OCI-LY3 (cell line): Measurements from ENCODE around the gene BCAR1.
A peak's percentile ranks its signal among the peaks of the same experiment; 100 is the strongest.
"Not testable (repeated sequence)": the region's sequence is repeated elsewhere in the genome, so short reads cannot be mapped to it uniquely, and the experiment has no call there.

Experiments
- H2AFZ ChIP-seq: fragments of 200-600, 300-600 bp; shearing (Covaris generic); 2 replicates; pipeline ENCODE4 v1.6.0; 2014; ENCODE audit warnings: antibody characterized with exemption, low read depth, low read length
- H3K27ac ChIP-seq: fragments of 200-600, 300-600 bp; sonication (generic); 2 replicates; pipeline ENCODE4 v1.5.1; 2014; ENCODE audit warnings: mild to moderate bottlenecking, low read length, moderate library complexity, mixed read lengths
- H3K27me3 ChIP-seq: fragments of 200-600, 300-600 bp; sonication (generic); 2 replicates; pipeline ENCODE4 v1.6.1; 2014; ENCODE audit warnings: low read depth, low read length, mixed read lengths
- H3K36me3 ChIP-seq: fragments of 200-600, 300-600 bp; sonication (generic); replicated peaks from 2 replicates; pipeline ENCODE3; 2014; ENCODE audit warnings: low read depth, low read length, mixed read lengths
- H3K4me1 ChIP-seq: fragments of 300-600, 200-600 bp; sonication (generic); 2 replicates; pipeline ENCODE4 v1.6.1; 2014; ENCODE audit warnings: low read length, mixed read lengths
- H3K4me2 ChIP-seq: fragments of 200-600, 300-600 bp; sonication (generic); 2 replicates; pipeline ENCODE4 v1.6.1; 2014; ENCODE audit warnings: low read length, mixed read lengths
- H3K4me3 ChIP-seq: fragments of 300-600, 200-600 bp; sonication (generic); 2 replicates; pipeline ENCODE4 v1.5.1; 2014; ENCODE audit warnings: antibody characterized with exemption, mild to moderate bottlenecking, low read length, moderate library complexity
- H3K79me2 ChIP-seq: fragments of 300-600, 200-600 bp; shearing (Covaris generic); 2 replicates; pipeline ENCODE4 v1.6.1; 2014; ENCODE audit warnings: mild to moderate bottlenecking, low read length, mixed read lengths
- H3K9ac ChIP-seq: fragments of 300-600, 200-600 bp; shearing (Covaris generic); 2 replicates; pipeline ENCODE4 v1.6.0; 2014; ENCODE audit warnings: mild to moderate bottlenecking, low read length, moderate library complexity
- H3K9me3 ChIP-seq: fragments of 200-600, 300-600 bp; shearing (Covaris generic); 2 replicates; pipeline ENCODE4 v1.6.1; 2014; ENCODE audit warnings: low read length, mixed read lengths; ENCODE audit not compliant: insufficient read depth
- H4K20me1 ChIP-seq: fragments of 200-600, 300-600 bp; sonication (generic); 2 replicates; pipeline ENCODE4 v1.6.1; 2016; ENCODE audit warnings: low read length, mixed read lengths; ENCODE audit not compliant: insufficient read depth
- EZH2phosphoT487 ChIP-seq: fragments of 200-600 bp; shearing (Covaris generic); IDR thresholded peaks from 2 replicates; pipeline ENCODE4 v1.6.1; 2018; ENCODE audit warnings: antibody characterized with exemption, mixed run types, low read depth
- TF ChIP-seq, protein P1 (sequence below): fragments of 200-600, 300-600 bp; sonication (generic); IDR thresholded peaks from 2 replicates; pipeline ENCODE4 v1.5.1; 2014; ENCODE audit warnings: antibody characterized with exemption, low read length, low read depth

Gene BCAR1

DNA sequence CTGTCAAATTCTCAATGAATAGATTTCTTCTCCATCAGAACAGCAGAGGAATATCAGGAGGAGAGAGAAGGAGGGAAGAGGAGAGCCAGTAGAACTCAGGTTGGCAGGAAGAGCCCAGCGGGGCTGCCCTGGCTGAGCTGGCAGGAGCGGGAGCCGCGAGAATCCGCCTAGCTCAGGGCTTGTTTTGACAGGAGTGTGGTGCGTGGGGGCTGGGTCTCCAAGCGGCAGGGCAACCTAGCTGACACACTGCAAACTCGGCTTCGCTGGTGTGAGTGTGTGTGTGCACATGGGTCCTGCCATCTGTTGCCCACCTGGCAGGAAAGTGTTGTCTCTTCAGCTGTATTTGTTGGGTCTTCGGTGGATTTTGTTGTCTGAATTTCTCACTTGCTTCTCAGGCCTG, 27.9 kb upstream of the BCAR1 start:
- Histone ChIP-seq H3K36me3 (no peaks in the 10 kb centered on the region), H2AFZ (no peak overlapping the region), H3K27me3 (no peaks in the 10 kb centered on the region), H3K4me2 (no peak overlapping the region), H3K27ac (no peak overlapping the region), H3K9me3 (no peaks in the 10 kb centered on the region), H3K79me2 (no peaks in the 10 kb centered on the region), H3K9ac (no peak overlapping the region), H4K20me1 (no peaks in the 10 kb centered on the region), H3K4me1 (no peaks in the 10 kb centered on the region), H3K4me3 (no peak overlapping the region)
- no peak for TF ChIP-seq EZH2phosphoT487
- TF ChIP-seq, protein P1, sequence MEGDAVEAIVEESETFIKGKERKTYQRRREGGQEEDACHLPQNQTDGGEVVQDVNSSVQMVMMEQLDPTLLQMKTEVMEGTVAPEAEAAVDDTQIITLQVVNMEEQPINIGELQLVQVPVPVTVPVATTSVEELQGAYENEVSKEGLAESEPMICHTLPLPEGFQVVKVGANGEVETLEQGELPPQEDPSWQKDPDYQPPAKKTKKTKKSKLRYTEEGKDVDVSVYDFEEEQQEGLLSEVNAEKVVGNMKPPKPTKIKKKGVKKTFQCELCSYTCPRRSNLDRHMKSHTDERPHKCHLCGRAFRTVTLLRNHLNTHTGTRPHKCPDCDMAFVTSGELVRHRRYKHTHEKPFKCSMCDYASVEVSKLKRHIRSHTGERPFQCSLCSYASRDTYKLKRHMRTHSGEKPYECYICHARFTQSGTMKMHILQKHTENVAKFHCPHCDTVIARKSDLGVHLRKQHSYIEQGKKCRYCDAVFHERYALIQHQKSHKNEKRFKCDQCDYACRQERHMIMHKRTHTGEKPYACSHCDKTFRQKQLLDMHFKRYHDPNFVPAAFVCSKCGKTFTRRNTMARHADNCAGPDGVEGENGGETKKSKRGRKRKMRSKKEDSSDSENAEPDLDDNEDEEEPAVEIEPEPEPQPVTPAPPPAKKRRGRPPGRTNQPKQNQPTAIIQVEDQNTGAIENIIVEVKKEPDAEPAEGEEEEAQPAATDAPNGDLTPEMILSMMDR = no peak

DNA sequence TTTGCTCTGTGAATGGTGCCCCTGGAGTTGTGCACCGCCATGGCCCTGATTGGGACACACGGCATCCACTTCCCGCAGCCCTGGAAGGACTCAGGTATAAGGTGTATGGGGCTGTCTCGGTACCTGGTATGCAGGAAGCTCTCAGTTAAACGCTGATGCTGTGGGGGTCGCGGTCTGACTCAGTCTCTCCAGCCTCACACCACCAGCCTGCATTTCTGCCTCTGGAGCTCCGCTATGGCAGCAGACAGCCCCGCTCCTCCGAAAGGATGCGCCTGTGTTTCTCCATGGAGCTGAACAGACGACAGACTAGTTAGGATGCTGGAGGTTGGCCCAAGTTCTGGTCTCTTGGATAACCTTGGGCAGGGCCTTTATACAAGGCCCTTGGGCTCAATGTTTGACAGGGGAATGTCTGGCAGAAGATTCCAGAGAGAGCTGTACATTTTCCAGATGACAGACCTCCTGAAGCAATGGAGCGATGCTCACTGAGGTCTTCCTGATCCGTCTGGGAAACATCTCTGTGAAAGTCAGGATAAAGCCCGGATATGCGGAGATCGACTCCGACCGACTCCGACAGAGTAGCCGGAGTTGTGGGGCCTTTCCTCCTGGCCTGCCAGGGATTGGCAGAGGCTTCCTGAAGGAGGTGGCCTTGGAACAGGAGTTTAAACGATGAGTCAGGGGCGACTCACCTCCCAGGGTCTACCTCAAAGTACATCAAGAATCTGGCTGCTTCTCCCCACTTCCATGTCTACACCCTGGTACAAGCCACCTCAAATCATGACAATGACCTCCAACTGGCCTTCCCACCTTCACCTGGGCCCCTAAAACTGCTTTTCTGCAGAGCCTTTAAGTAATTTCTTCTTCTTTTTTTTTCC, 21.9 kb upstream of the BCAR1 start:
- Histone ChIP-seq H3K36me3 (no peaks in the 10 kb centered on the region), H3K27me3 (no peaks in the 10 kb centered on the region), H3K4me3 (no peak overlapping the region), H3K4me1 (peaks cover 10% of the 10 kb centered on the region), H3K4me2 (no peak overlapping the region), H3K9me3 (no peaks in the 10 kb centered on the region), H3K27ac (no peak overlapping the region), H2AFZ (no peak overlapping the region), H3K9ac (no peak overlapping the region), H4K20me1 (no peaks in the 10 kb centered on the region), H3K79me2 (no peaks in the 10 kb centered on the region)
- TF ChIP-seq EZH2phosphoT487 = no peak
- TF ChIP-seq, protein P1 = no peak

DNA sequence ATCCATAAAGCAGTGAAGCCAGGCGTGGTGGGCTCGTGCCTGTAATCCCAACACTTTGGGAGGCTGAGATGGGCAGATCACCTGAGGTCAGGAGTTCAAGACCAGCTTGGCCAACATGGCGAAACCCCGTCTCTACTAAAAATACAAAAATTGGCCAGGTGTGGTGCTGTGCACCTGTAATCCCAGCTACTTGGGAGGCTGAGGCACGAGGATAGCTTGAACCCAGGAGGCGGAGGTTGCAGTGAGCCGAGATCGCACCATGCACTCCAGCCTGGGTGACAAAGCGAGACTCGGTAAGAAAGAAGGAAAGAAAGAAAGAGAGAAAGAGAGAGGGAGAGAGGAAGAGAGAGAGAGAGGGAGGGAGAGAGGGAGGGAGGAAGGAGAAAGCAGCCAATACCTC, 21.2 kb upstream of the BCAR1 start:
- Histone ChIP-seq H3K4me1 (peaks cover 10% of the 10 kb centered on the region), H3K4me2 (peak overlapping the region; percentile 76), H3K4me3 (peak overlapping the region; percentile 64; the same call in 1 of the 2 replicates)
- H3K9ac ChIP-seq, H3K36me3 ChIP-seq, H3K79me2 ChIP-seq, H3K27me3 ChIP-seq, H2AFZ ChIP-seq, H3K9me3 ChIP-seq, H4K20me1 ChIP-seq, H3K27ac ChIP-seq: not testable (repeated sequence)

DNA sequence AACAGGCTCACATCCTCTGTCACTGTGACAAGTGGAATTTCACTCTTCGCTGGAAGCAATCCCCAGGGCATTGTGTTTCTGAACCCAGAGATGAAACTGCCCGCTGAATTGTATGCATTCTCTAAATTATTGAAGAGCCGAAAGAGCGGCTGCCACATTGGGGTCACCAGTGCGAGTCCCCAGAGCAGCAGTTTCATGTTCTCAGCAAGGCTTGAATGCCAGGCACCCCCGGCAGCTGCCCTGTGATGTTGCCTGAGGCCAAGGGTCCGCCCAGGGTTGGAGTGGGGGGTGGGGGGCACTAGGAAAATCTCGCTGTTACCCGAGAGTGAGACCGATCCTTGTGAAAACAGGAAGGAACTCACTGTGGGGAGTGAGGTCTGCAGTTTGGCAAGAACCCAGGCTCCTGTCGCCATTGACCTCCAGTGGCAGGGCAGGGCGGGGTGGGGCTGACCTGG, 20.7 kb upstream of the BCAR1 start:
- Histone ChIP-seq H3K9ac (no peak overlapping the region), H3K4me1 (peaks cover 10% of the 10 kb centered on the region), H3K36me3 (no peaks in the 10 kb centered on the region), H3K4me3 (peak overlapping the region; percentile 64), H3K27me3 (peaks cover under 1% of the 10 kb centered on the region; the same call in 1 of the 2 replicates), H3K79me2 (no peaks in the 10 kb centered on the region), H2AFZ (peak overlapping the region; percentile 7; the same call in 1 of the 2 replicates), H4K20me1 (no peaks in the 10 kb centered on the region), H3K27ac (no peak overlapping the region), H3K4me2 (peak overlapping the region; percentile 76), H3K9me3 (no peaks in the 10 kb centered on the region)
- TF ChIP-seq, protein P1 = no peak
- TF ChIP-seq EZH2phosphoT487 = no peak
